Liver (tissue), 9 donors: ENCODE results near the gene NUP107. TPM values are rescaled to one million over a fixed set of nuclear protein-coding genes. Genes with fewer than 3 reads are reported as not detected.

Experiments used
- DNase-seq: peaks from one replicate; pipeline ENCODE4 v3.0.0-alpha.2; 2017; ENCODE audit warnings: low spot score
- H3K27ac ChIP-seq, 2 donors: one replicate each; pipeline ENCODE4 v1.7.0; 2013; ENCODE audit warnings: inconsistent platforms in 2 of 2, low read length in 2 of 2, control low read depth in 1 of 2, low read depth in 1 of 2, mild to moderate bottlenecking in 1 of 2
- H3K27me3 ChIP-seq, 4 donors: one replicate each; pipeline versions ENCODE4 v1.6.1 to v1.7.0; 2013; ENCODE audit warnings: low read length in 3 of 4, inconsistent platforms in 1 of 4, mild to moderate bottlenecking in 1 of 4, moderate library complexity in 1 of 4; ENCODE audit not compliant: control insufficient read depth in 4 of 4, insufficient read depth in 4 of 4
- H3K36me3 ChIP-seq, 4 donors: one replicate each; pipeline versions ENCODE4 v1.6.1 to v1.7.0; 2013; ENCODE audit warnings: low read length in 3 of 4, mild to moderate bottlenecking in 3 of 4, low read depth in 1 of 4, moderate library complexity in 1 of 4; ENCODE audit not compliant: control insufficient read depth in 4 of 4, insufficient read depth in 3 of 4
- H3K4me1 ChIP-seq, 4 donors: one replicate each; pipeline versions ENCODE4 v1.6.1 to v1.7.0; 2013; ENCODE audit warnings: low read length in 3 of 4, mild to moderate bottlenecking in 3 of 4, moderate library complexity in 1 of 4; ENCODE audit not compliant: control insufficient read depth in 4 of 4, insufficient read depth in 4 of 4
- H3K4me3 ChIP-seq, 3 donors: one replicate each; pipeline versions ENCODE4 v1.6.1 to v1.7.0; 2013; ENCODE audit warnings: low read length in 3 of 3, control low read depth in 1 of 3, low read depth in 1 of 3, mild to moderate bottlenecking in 1 of 3
- H3K9ac ChIP-seq, 2 donors: one replicate each; pipeline ENCODE4 v1.7.0; 2013; ENCODE audit warnings: low read length in 2 of 2, mild to moderate bottlenecking in 2 of 2, moderate library complexity in 2 of 2, control low read depth in 1 of 2, low read depth in 1 of 2
- H3K9me3 ChIP-seq, 4 donors: one replicate each; pipeline versions ENCODE4 v1.6.1 to v1.7.0; 2013; ENCODE audit warnings: low read length in 3 of 4; ENCODE audit not compliant: control insufficient read depth in 4 of 4
- EGR1 ChIP-seq, 2 donors: IDR thresholded peaks; 2 replicates each; pipeline ENCODE4 v1.6.1; 2016 to 2018; ENCODE audit warnings: antibody characterized with exemption in 2 of 2, low read depth in 2 of 2
- FOXA1 ChIP-seq: IDR thresholded peaks from 2 replicates; pipeline ENCODE4 v1.6.1; 2016; ENCODE audit warnings: antibody characterized with exemption
- FOXA2 ChIP-seq: IDR thresholded peaks from 2 replicates; pipeline ENCODE4 v1.6.1; 2016; ENCODE audit warnings: antibody characterized with exemption
- GABPA ChIP-seq, 2 donors: IDR thresholded peaks in 1 of 2; conservative IDR thresholded peaks in 1 of 2; 2 replicates each; pipeline ENCODE4 v1.6.1; 2016; ENCODE audit warnings: antibody characterized with exemption in 2 of 2, mild to moderate bottlenecking in 1 of 2, moderate library complexity in 1 of 2
- HNF4A ChIP-seq, 2 donors: conservative IDR thresholded peaks; 2 replicates each; pipeline ENCODE4 v1.6.1; 2016; ENCODE audit warnings: antibody characterized with exemption in 2 of 2, mild to moderate bottlenecking in 2 of 2
- HNF4G ChIP-seq: IDR thresholded peaks from 2 replicates; pipeline ENCODE4 v1.6.1; 2016; ENCODE audit warnings: antibody characterized with exemption
- JUND ChIP-seq, 2 donors: IDR thresholded peaks; 2 replicates each; pipeline ENCODE4 v1.6.1; 2016; ENCODE audit warnings: antibody characterized with exemption in 2 of 2
- NR2F2 ChIP-seq: IDR thresholded peaks from 2 replicates; pipeline ENCODE4 v1.6.1; 2016; ENCODE audit warnings: antibody characterized with exemption
- RAD21 ChIP-seq, 2 donors: IDR thresholded peaks; 2 replicates each; pipeline ENCODE4 v1.6.1; 2016; ENCODE audit warnings: antibody characterized with exemption in 2 of 2, mild to moderate bottlenecking in 2 of 2
- RXRA ChIP-seq, 2 donors: IDR thresholded peaks; 2 replicates each; pipeline ENCODE4 v1.6.1; 2017 to 2018; ENCODE audit warnings: antibody characterized with exemption in 2 of 2, mild to moderate bottlenecking in 1 of 2
- SP1 ChIP-seq: IDR thresholded peaks from 2 replicates; pipeline ENCODE4 v1.6.1; 2018; ENCODE audit warnings: antibody characterized with exemption, mild to moderate bottlenecking
- TAF1 ChIP-seq: conservative IDR thresholded peaks from 2 replicates; pipeline ENCODE4 v1.6.1; 2016; ENCODE audit warnings: antibody characterized with exemption, mild to moderate bottlenecking
- YY1 ChIP-seq: IDR thresholded peaks from 2 replicates; pipeline ENCODE4 v1.6.1; 2016; ENCODE audit warnings: antibody characterized with exemption, mild to moderate bottlenecking
- WGBS: extraction: QIAGEN DNeasy Blood & Tissue Kit; methylation state at CpG from one replicate; pipeline ENCODE4 v1.1.7; 2013; 5-methylcytosine and 5-hydroxymethylcytosine counted together
- polyA plus RNA-seq, 2 donors: library from polyadenylated mRNA; stranded (reverse) in 1 of 2; unstranded in 1 of 2; fragments of 200-250 nt in 1 of 2; fragments of >200 nt in 1 of 2; fragmentation: Nextera tagmentation in 1 of 2; extraction: Ambion mirVana in 1 of 2; gene quantifications; one replicate each; pipeline versions ENCODE4 v1.2.1 to v1.2.3, GENCODE V29; 2013 to 2015
- total RNA-seq, 2 donors: library from RNA; depleted of rRNA; stranded (reverse); fragments of >200 nt; gene quantifications; one replicate each; pipeline ENCODE4 v1.2.3, GENCODE V29; 2014
- TF ChIP-seq, protein P1 (sequence below): IDR thresholded peaks from 2 replicates; pipeline ENCODE4 v1.6.1; 2016; ENCODE audit warnings: antibody characterized with exemption
- TF ChIP-seq, protein P2 (sequence below): IDR thresholded peaks from 2 replicates; pipeline ENCODE4 v1.6.1; 2016; ENCODE audit warnings: antibody characterized with exemption, mild to moderate bottlenecking
- TF ChIP-seq, protein P3 (sequence below): IDR thresholded peaks from 2 replicates; pipeline ENCODE4 v1.6.1; 2016; ENCODE audit warnings: antibody characterized with exemption
- TF ChIP-seq, protein P4 (sequence below): IDR thresholded peaks from 2 replicates; pipeline ENCODE4 v1.6.1; 2016; ENCODE audit warnings: antibody characterized with exemption
- TF ChIP-seq, protein P5 (sequence below): fragments of 150-350 bp; IDR thresholded peaks from 2 replicates; pipeline ENCODE4 v1.5.1; 2017; ENCODE audit warnings: improper control_type of control experiment, low read depth, low read length; ENCODE audit not compliant: missing input control
- donor health status: healthy.
- donor health status: healthy.
- donor health status: healthy.
- donor health status: healthy.
- donor health status: healthy.

The NUP107 gene
- total and polyA plus RNA-seq, 4 donors: 6.3 to 38.3 (median 16.2) TPM

DNA sequence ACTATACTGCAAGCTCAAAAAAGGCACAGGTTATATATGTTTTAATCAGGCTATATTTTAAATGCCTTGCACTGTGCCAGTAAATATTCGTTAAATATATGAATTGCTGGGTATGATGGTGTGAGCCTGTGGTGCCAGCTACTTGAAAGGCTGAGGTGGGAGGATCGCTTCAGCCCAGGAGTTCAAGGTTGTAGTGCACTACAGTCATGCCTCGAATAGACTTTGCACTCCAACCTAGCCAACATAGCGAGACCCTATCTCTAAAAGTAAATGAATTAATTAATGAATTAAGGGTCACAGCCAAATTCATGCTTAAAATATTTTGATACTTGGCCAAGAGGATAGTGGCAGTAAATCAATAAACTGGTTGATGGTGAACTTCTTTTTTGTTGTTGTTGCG, 99.0 kb downstream of the NUP107 start:
- DNase-seq: no peak
- 42% methylated on average over 5 of the region's 5 CpGs for WGBS
- H3K4me3 ChIP-seq: no peak overlapping the region
- no peak overlapping the region for H3K9ac ChIP-seq
- no peak for TF ChIP-seq SP1
- no peak for TF ChIP-seq NR2F2
- TF ChIP-seq TAF1: no peak
- TF ChIP-seq, protein P1, sequence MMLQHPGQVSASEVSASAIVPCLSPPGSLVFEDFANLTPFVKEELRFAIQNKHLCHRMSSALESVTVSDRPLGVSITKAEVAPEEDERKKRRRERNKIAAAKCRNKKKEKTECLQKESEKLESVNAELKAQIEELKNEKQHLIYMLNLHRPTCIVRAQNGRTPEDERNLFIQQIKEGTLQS: no peak
- no peak for TF ChIP-seq RAD21 (IDR thresholded peaks at IDR 0.05)
- TF ChIP-seq, protein P2, sequence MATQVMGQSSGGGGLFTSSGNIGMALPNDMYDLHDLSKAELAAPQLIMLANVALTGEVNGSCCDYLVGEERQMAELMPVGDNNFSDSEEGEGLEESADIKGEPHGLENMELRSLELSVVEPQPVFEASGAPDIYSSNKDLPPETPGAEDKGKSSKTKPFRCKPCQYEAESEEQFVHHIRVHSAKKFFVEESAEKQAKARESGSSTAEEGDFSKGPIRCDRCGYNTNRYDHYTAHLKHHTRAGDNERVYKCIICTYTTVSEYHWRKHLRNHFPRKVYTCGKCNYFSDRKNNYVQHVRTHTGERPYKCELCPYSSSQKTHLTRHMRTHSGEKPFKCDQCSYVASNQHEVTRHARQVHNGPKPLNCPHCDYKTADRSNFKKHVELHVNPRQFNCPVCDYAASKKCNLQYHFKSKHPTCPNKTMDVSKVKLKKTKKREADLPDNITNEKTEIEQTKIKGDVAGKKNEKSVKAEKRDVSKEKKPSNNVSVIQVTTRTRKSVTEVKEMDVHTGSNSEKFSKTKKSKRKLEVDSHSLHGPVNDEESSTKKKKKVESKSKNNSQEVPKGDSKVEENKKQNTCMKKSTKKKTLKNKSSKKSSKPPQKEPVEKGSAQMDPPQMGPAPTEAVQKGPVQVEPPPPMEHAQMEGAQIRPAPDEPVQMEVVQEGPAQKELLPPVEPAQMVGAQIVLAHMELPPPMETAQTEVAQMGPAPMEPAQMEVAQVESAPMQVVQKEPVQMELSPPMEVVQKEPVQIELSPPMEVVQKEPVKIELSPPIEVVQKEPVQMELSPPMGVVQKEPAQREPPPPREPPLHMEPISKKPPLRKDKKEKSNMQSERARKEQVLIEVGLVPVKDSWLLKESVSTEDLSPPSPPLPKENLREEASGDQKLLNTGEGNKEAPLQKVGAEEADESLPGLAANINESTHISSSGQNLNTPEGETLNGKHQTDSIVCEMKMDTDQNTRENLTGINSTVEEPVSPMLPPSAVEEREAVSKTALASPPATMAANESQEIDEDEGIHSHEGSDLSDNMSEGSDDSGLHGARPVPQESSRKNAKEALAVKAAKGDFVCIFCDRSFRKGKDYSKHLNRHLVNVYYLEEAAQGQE: no peak
- TF ChIP-seq, protein P3, sequence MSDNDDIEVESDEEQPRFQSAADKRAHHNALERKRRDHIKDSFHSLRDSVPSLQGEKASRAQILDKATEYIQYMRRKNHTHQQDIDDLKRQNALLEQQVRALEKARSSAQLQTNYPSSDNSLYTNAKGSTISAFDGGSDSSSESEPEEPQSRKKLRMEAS: no peak
- peak in 1 of 2 donors; percentile 10 for TF ChIP-seq JUND (IDR thresholded peaks at IDR 0.05)
- TF ChIP-seq YY1: no peak
- TF ChIP-seq EGR1 (IDR thresholded peaks at IDR 0.05; ENCODE audit: low read depth in 2 of 2): no peak
- no peak for TF ChIP-seq FOXA1
- TF ChIP-seq FOXA2: no peak
- TF ChIP-seq HNF4G: peak; percentile 54
- TF ChIP-seq, protein P4, sequence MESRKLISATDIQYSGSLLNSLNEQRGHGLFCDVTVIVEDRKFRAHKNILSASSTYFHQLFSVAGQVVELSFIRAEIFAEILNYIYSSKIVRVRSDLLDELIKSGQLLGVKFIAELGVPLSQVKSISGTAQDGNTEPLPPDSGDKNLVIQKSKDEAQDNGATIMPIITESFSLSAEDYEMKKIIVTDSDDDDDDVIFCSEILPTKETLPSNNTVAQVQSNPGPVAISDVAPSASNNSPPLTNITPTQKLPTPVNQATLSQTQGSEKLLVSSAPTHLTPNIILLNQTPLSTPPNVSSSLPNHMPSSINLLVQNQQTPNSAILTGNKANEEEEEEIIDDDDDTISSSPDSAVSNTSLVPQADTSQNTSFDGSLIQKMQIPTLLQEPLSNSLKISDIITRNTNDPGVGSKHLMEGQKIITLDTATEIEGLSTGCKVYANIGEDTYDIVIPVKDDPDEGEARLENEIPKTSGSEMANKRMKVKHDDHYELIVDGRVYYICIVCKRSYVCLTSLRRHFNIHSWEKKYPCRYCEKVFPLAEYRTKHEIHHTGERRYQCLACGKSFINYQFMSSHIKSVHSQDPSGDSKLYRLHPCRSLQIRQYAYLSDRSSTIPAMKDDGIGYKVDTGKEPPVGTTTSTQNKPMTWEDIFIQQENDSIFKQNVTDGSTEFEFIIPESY: no peak
- TF ChIP-seq GABPA (IDR thresholded peaks at IDR 0.05 in 1 of 2, conservative IDR thresholded peaks at IDR 0.05 in 1 of 2): no peak
- TF ChIP-seq, protein P5, sequence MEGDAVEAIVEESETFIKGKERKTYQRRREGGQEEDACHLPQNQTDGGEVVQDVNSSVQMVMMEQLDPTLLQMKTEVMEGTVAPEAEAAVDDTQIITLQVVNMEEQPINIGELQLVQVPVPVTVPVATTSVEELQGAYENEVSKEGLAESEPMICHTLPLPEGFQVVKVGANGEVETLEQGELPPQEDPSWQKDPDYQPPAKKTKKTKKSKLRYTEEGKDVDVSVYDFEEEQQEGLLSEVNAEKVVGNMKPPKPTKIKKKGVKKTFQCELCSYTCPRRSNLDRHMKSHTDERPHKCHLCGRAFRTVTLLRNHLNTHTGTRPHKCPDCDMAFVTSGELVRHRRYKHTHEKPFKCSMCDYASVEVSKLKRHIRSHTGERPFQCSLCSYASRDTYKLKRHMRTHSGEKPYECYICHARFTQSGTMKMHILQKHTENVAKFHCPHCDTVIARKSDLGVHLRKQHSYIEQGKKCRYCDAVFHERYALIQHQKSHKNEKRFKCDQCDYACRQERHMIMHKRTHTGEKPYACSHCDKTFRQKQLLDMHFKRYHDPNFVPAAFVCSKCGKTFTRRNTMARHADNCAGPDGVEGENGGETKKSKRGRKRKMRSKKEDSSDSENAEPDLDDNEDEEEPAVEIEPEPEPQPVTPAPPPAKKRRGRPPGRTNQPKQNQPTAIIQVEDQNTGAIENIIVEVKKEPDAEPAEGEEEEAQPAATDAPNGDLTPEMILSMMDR: no peak
- TF ChIP-seq HNF4A (conservative IDR thresholded peaks at IDR 0.05): peak; percentile 58 to 74
- TF ChIP-seq RXRA (IDR thresholded peaks at IDR 0.05): peak in 1 of 2 donors; percentile 22
- H3K4me1 ChIP-seq: peaks cover 3 to 31% (median 23%) of the 10 kb centered on the region in 4 donors
- no peaks in the 10 kb centered on the region for H3K36me3 ChIP-seq
- no peaks in the 10 kb centered on the region for H3K27me3 ChIP-seq
- H3K9me3 ChIP-seq: no peaks in the 10 kb centered on the region
- peak overlapping the region; percentile 4 to 46 for H3K27ac ChIP-seq
